GM12865 (cell line): Measurements from ENCODE around the gene PTPRU.

Experiments used
- DNase-seq: peaks from one replicate; pipeline ENCODE4 v3.0.0; 2010; ENCODE audit warnings: low read depth
- H3K4me3 ChIP-seq: 2 replicates; pipeline ENCODE4 v1.5.1; 2011; ENCODE audit warnings: mild to moderate bottlenecking, low read depth, low read length, control low read depth
- TF ChIP-seq, protein P1 (sequence below): IDR thresholded peaks from 2 replicates; pipeline ENCODE4 v1.5.1; 2011; ENCODE audit warnings: low read length, control low read depth, low read depth, inconsistent platforms; ENCODE audit not compliant: insufficient read depth; ENCODE audit errors: missing control alignments

PTPRU gene

DNA sequence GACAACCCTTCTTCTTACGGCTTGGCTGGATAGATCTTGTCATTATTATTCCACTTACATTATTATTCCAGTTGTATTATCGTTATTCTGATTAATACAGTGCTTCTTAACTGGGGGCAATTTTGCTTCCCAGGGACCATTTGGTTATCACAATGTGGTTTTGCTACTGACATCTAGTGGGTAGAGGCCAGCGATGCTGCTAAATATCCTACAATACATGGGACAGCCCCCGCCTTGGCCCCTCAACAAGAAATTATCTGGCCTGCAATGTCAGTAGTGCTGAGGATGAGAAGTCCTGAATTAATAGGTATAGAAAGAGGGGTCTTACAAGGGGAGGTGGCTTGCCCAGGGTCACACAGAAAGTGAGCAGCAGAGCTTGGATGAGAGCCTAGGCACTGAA lies 105.6 kb downstream of the PTPRU start:
- no peak overlapping the region for H3K4me3 ChIP-seq
- DNase-seq, result no peak
- TF ChIP-seq, protein P1, sequence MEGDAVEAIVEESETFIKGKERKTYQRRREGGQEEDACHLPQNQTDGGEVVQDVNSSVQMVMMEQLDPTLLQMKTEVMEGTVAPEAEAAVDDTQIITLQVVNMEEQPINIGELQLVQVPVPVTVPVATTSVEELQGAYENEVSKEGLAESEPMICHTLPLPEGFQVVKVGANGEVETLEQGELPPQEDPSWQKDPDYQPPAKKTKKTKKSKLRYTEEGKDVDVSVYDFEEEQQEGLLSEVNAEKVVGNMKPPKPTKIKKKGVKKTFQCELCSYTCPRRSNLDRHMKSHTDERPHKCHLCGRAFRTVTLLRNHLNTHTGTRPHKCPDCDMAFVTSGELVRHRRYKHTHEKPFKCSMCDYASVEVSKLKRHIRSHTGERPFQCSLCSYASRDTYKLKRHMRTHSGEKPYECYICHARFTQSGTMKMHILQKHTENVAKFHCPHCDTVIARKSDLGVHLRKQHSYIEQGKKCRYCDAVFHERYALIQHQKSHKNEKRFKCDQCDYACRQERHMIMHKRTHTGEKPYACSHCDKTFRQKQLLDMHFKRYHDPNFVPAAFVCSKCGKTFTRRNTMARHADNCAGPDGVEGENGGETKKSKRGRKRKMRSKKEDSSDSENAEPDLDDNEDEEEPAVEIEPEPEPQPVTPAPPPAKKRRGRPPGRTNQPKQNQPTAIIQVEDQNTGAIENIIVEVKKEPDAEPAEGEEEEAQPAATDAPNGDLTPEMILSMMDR, result no peak

DNA sequence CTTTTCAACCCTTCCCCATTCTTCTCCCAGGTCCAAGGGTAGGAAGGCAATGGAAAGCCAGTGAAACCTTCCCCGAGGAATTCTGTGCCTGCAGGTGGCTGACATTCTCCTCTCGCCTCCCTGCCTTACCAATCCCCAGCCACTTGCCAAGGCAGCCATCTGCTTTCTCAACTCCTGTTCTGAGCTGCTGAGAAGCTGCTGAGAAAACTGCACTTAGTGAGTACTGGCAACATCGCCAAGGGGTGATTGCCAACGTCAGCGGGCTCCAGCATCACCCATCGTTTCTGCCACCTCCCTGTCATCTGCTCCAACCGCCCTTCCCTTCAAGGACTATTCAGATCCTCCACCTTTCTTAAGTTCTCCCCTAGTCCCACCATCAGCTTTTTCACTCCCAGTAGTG lies 106.0 kb downstream of the PTPRU start:
- H3K4me3 ChIP-seq, result no peak overlapping the region
- DNase-seq, result no peak
- TF ChIP-seq, protein P1, result no peak

DNA sequence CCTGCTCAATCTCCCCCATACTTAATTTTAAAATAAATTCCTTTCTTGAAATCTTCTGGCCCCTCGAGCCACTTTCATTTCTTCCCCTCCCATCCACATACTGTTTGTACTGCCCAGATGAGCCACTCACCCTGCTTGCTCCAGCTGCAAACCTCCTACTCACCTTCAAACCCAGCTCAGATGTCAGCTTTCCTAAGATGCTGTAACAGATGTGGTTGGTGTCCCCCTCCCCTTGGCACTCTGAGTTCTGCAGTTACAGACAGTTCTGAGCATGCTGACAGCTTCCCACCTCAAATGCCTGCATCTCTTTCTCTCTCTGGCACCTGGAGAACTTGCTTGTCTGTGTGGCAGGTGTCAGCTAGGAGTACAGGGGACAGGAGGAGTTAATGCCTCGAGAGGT lies 106.7 kb downstream of the PTPRU start:
- DNase-seq, result no peak
- H3K4me3 ChIP-seq, result no peak overlapping the region
- TF ChIP-seq, protein P1, result no peak

GRCh38 chr1:29343476-29343875 lies 107.2 kb downstream of the PTPRU start:
- DNase-seq, result no peak
- no peak overlapping the region for H3K4me3 ChIP-seq
- TF ChIP-seq, protein P1, result no peak

- H3K4me3 ChIP-seq, result no peak overlapping the region
- TF ChIP-seq, protein P1, result no peak
- DNase-seq, result no peak
These were observed 107.6 kb downstream of the PTPRU start for GRCh38 chr1:29343908-29344307.

DNA sequence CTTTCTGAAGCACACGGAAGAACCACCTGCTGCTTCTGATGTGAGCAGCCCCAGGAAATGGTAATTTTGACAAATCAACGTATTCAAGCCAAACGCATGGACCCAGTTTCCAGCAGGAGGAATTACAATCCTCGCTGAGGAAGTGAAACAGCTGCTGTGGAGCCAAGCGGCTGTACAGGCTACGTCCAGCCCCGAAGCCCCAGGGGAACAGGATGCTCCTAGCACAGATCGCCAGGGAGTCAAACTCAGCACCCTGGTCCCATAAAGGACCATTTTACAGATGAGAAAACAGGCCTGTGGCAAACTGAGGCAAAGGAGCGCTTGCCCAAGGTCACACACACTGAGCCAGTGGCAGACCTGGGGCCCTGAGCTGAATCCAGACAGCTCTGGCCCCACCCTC lies 108.0 kb downstream of the PTPRU start:
- TF ChIP-seq, protein P1, result no peak
- DNase-seq, result no peak
- H3K4me3 ChIP-seq, result no peak overlapping the region

GRCh38 chr1:29346576-29346975 lies 110.3 kb downstream of the PTPRU start:
- TF ChIP-seq, protein P1, result no peak

More at GRCh38 chr1:29346576-29346975, 110.3 kb downstream of the PTPRU start:
- no peak overlapping the region for H3K4me3 ChIP-seq
- no peak for DNase-seq
